ENCODE results near the gene JUP. TPM values are rescaled to one million over a fixed set of nuclear protein-coding genes. Genes with fewer than 3 reads are reported as not detected.

Gene JUP
- total RNA-seq, 2 donors from 2014 or later: 234 to 256 TPM

- Histone ChIP-seq H3K4me1 (no peaks in the 10 kb centered on the region), H3K27ac (no peak overlapping the region), H3K27me3 (no peaks in the 10 kb centered on the region), H3K4me3 (no peak overlapping the region), H3K9me3 (no peaks in the 10 kb centered on the region), H3K36me3 (no peaks in the 10 kb centered on the region)
- DNase-seq (ENCODE audit: low spot score): no peak
- no peak for TF ChIP-seq CTCF (IDR thresholded peaks at IDR 0.05)
Observed at GRCh38 chr17:41717408-41718286, 68.9 kb downstream of the JUP start.

GRCh38 chr17:41711669-41712400 lies 74.7 kb downstream of the JUP start, which contains the start of gene GAST:
Gene GAST, plus strand, starts transcription at chr17:41712331. Its CDS starts 3,106 bp downstream, at chr17:41715437.
- no peak for DNase-seq (ENCODE audit: low spot score)
- no peak for TF ChIP-seq CTCF (IDR thresholded peaks at IDR 0.05)
- Histone ChIP-seq H3K27me3 (no peaks in the 10 kb centered on the region), H3K4me1 (no peaks in the 10 kb centered on the region), H3K9me3 (no peaks in the 10 kb centered on the region), H3K36me3 (no peaks in the 10 kb centered on the region), H3K4me3 (no peak within 1 kb of the TSS), H3K27ac (no peak within 1 kb of the TSS)

GRCh38 chr17:41710472-41711090 lies 75.9 kb downstream of the JUP start:
- DNase-seq (ENCODE audit: low spot score): no peak
- no peaks in the 10 kb centered on the region for H3K36me3 ChIP-seq
- H3K4me3 ChIP-seq: no peak overlapping the region
- H3K4me1 ChIP-seq: no peaks in the 10 kb centered on the region
- H3K9me3 ChIP-seq: no peaks in the 10 kb centered on the region
- no peak for TF ChIP-seq CTCF (IDR thresholded peaks at IDR 0.05)
- H3K27me3 ChIP-seq: no peaks in the 10 kb centered on the region
- no peak overlapping the region for H3K27ac ChIP-seq

GRCh38 chr17:41707803-41708669 lies 78.5 kb downstream of the JUP start:
- Histone ChIP-seq H3K36me3 (no peaks in the 10 kb centered on the region), H3K27ac (no peak overlapping the region), H3K4me3 (no peak overlapping the region), H3K4me1 (no peaks in the 10 kb centered on the region), H3K27me3 (no peaks in the 10 kb centered on the region), H3K9me3 (no peaks in the 10 kb centered on the region)
- no peak for DNase-seq (ENCODE audit: low spot score)
- TF ChIP-seq CTCF (IDR thresholded peaks at IDR 0.05): no peak

- H3K27ac ChIP-seq: no peak overlapping the region
- H3K36me3 ChIP-seq: no peaks in the 10 kb centered on the region
- no peak for DNase-seq (ENCODE audit: low spot score)
- no peaks in the 10 kb centered on the region for H3K9me3 ChIP-seq
- TF ChIP-seq CTCF (IDR thresholded peaks at IDR 0.05): no peak
- no peak overlapping the region for H3K4me3 ChIP-seq
- no peaks in the 10 kb centered on the region for H3K27me3 ChIP-seq
- no peaks in the 10 kb centered on the region for H3K4me1 ChIP-seq
Observed at GRCh38 chr17:41705271-41705991, 81.1 kb downstream of the JUP start.

Data from right atrium auricular region (tissue), 2 donors.